ENCODE measurements around the gene CMC4. TPM values are rescaled to one million over a fixed set of nuclear protein-coding genes. Genes with fewer than 3 reads are reported as not detected.

Gene CMC4, protein sequence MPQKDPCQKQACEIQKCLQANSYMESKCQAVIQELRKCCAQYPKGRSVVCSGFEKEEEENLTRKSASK
- 8.7 TPM for polyA plus RNA-seq (2013, experiment 1 of 4)
- 9.7 TPM for polyA plus RNA-seq (2013, experiment 2 of 4)
- polyA plus RNA-seq (2013, experiment 3 of 4), result 9.7 TPM
- polyA plus RNA-seq (2013, experiment 4 of 4), result 12.4 TPM

DNA sequence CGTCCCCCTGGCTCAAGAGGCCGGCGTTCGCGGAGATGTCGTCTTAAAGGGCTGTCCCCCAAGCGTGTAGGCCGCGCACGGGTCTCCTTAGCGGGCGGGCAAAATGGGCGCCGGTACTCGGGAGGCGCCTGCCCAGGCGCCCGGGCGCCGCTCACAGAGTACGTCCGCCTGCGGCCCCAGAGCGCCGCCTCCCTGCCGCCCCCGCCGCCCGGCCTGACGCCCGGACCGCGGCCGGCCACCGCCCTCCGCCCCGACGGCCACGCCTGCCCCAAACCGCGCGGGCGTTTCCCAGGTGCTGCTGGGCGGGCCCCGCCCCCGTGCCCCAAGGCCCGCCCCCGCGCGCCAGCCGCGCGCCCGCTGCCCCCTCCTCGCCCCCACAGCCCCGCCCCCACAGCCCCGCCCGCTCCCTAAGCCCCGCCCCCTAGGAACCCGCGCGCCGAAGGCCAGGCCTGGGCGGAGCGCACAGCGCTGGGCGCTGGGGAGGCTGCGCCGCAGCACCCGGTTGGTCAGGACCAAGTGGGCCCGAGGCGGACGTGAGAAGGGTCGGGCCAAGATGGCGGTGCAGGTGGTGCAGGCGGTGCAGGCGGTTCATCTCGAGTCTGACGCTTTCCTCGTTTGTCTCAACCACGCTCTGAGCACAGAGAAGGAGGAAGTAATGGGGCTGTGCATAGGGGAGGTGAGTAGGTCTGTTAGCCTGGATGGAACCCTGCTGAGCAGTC, at the start of gene CMC4, which contains the start of the genes BRCC3 and MTCP1:
CMC4 (minus strand) TSS at position 162 of the 719 bp plus-strand sequence. CDS start 7,113 bp downstream, outside the sequence.
BRCC3 (plus strand) TSS at position 534 of the 719 bp plus-strand sequence; CDS start at position 554, 20 bp downstream.
MTCP1 (minus strand) TSS at position 162 of the 719 bp plus-strand sequence. CDS start 5,126 bp downstream, outside the sequence.
- Histone ChIP-seq H3K36me3 (ENCODE audit: control insufficient read depth, insufficient read depth, low read length) (peaks cover 3% of the 10 kb centered on the region), H3K4me1 (ENCODE audit: control insufficient read depth, insufficient read depth, low read length) (peaks cover 4% of the 10 kb centered on the region), H3K4me3 (ENCODE audit: insufficient read depth, low read depth, low read length) (peak within 1 kb of the TSS; percentile 65), H3K9me3 (ENCODE audit: control insufficient read depth, low read length) (no peaks in the 10 kb centered on the region), H3K27ac (ENCODE audit: insufficient read depth, low read depth, low read length, poor library complexity, severe bottlenecking) (peak within 1 kb of the TSS; percentile 44), H3K27me3 (ENCODE audit: control insufficient read depth, insufficient read depth, low read length, poor library complexity, severe bottlenecking) (no peaks in the 10 kb centered on the region)
- 0% methylated on average over 55 to 74 of the region's 81 CpGs for WGBS, 2 experiments

DNA sequence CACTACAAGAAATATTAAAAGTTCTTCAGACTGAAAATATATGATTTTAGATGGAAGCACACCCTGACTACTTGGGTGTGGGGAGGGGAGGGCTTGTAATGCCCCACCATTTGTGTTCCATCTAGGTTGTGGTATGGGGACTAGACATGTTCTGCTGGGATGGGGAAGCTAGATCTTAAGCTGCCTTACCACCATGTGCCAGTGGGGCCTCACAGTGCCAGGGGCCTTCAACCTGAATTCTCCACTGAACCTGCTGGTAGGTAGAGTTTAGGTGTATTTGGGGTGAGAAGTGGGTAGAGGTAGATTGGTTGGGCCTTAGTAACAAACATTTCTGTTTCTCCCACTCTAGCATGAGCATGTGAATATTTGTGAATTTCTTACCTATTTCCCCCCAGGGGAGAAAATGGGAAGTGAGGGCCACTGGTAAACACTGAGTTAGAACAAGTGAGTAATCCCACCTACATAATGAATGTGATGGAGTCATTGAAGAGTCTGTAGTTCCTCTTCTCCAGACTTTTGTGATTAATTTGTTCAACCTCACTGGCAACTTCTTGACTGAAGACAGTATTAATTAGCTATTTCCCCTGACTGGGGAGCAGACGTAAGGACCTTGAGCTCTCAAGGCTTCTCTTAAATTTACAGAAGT, 44.4 kb upstream of the CMC4 start:
- WGBS, 2 experiments, result 86 to 96% methylated on average over 1 of the region's 1 CpG
- H3K9me3 ChIP-seq (ENCODE audit: control insufficient read depth, low read length), result no peaks in the 10 kb centered on the region
- H3K4me3 ChIP-seq (ENCODE audit: insufficient read depth, low read depth, low read length), result no peak overlapping the region

GRCh38 chrX:155113097-155113496, 42.2 kb upstream of the CMC4 start:
- 88 to 91% methylated on average over 3 to 4 of the region's 4 CpGs for WGBS, 2 experiments
- no peaks in the 10 kb centered on the region for H3K4me1 ChIP-seq (ENCODE audit: control insufficient read depth, insufficient read depth, low read length)
- no peaks in the 10 kb centered on the region for H3K27me3 ChIP-seq (ENCODE audit: control insufficient read depth, insufficient read depth, low read length, poor library complexity, severe bottlenecking)
- H3K27ac ChIP-seq (ENCODE audit: insufficient read depth, low read depth, low read length, poor library complexity, severe bottlenecking), result no peak overlapping the region
- H3K36me3 ChIP-seq (ENCODE audit: control insufficient read depth, insufficient read depth, low read length), result no peaks in the 10 kb centered on the region
- H3K4me3 ChIP-seq (ENCODE audit: insufficient read depth, low read depth, low read length), result no peak overlapping the region
- H3K9me3 ChIP-seq (ENCODE audit: control insufficient read depth, low read length), result no peaks in the 10 kb centered on the region

More for the DNA sequence above, 44.4 kb upstream of the CMC4 start:
- Histone ChIP-seq H3K4me1 (ENCODE audit: control insufficient read depth, insufficient read depth, low read length) (no peaks in the 10 kb centered on the region), H3K27me3 (ENCODE audit: control insufficient read depth, insufficient read depth, low read length, poor library complexity, severe bottlenecking) (no peaks in the 10 kb centered on the region), H3K36me3 (ENCODE audit: control insufficient read depth, insufficient read depth, low read length) (peaks cover 3% of the 10 kb centered on the region), H3K27ac (ENCODE audit: insufficient read depth, low read depth, low read length, poor library complexity, severe bottlenecking) (no peak overlapping the region)

DNA sequence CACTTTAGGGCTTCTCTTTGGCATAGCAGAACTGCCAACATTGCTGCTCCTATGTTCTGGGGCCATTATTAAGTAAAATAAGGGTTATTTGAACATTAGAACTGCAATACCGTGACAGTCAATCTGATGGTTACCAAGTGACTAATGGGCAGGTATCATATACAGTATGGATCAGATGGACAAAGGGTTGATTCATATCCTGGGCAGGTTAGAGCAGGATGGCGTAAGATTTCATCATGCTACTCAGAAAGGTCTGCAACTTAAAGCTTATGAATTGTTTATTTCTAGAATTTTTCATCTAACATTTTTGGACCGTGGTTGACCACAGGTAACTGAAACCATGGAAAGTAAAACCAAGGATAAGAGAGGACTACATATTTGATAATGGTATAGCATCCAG, 41.2 kb upstream of the CMC4 start:
- WGBS, 2 experiments, result 91 to 97% methylated on average over 2 to 3 of the region's 3 CpGs
- H3K9me3 ChIP-seq (ENCODE audit: control insufficient read depth, low read length), result no peaks in the 10 kb centered on the region
- H3K27ac ChIP-seq (ENCODE audit: insufficient read depth, low read depth, low read length, poor library complexity, severe bottlenecking), result no peak overlapping the region

GRCh38 chrX:155108427-155108826, 37.5 kb upstream of the CMC4 start:
- H3K36me3 ChIP-seq (ENCODE audit: control insufficient read depth, insufficient read depth, low read length), result no peaks in the 10 kb centered on the region
- H3K27me3 ChIP-seq (ENCODE audit: control insufficient read depth, insufficient read depth, low read length, poor library complexity, severe bottlenecking), result no peaks in the 10 kb centered on the region
- no peaks in the 10 kb centered on the region for H3K9me3 ChIP-seq (ENCODE audit: control insufficient read depth, low read length)
- H3K4me3 ChIP-seq (ENCODE audit: insufficient read depth, low read depth, low read length), result no peak overlapping the region
- H3K4me1 ChIP-seq (ENCODE audit: control insufficient read depth, insufficient read depth, low read length), result no peaks in the 10 kb centered on the region
- H3K27ac ChIP-seq (ENCODE audit: insufficient read depth, low read depth, low read length, poor library complexity, severe bottlenecking), result no peak overlapping the region

More for the DNA sequence above, 41.2 kb upstream of the CMC4 start:
- no peaks in the 10 kb centered on the region for H3K4me1 ChIP-seq (ENCODE audit: control insufficient read depth, insufficient read depth, low read length)
- no peaks in the 10 kb centered on the region for H3K36me3 ChIP-seq (ENCODE audit: control insufficient read depth, insufficient read depth, low read length)
- H3K27me3 ChIP-seq (ENCODE audit: control insufficient read depth, insufficient read depth, low read length, poor library complexity, severe bottlenecking), result no peaks in the 10 kb centered on the region
- H3K4me3 ChIP-seq (ENCODE audit: insufficient read depth, low read depth, low read length), result no peak overlapping the region

GRCh38 chrX:155105919-155106318, 35.0 kb upstream of the CMC4 start:
- H3K4me1 ChIP-seq (ENCODE audit: control insufficient read depth, insufficient read depth, low read length), result no peaks in the 10 kb centered on the region
- H3K27ac ChIP-seq (ENCODE audit: insufficient read depth, low read depth, low read length, poor library complexity, severe bottlenecking), result no peak overlapping the region
- H3K36me3 ChIP-seq (ENCODE audit: control insufficient read depth, insufficient read depth, low read length), result no peaks in the 10 kb centered on the region
- H3K27me3 ChIP-seq (ENCODE audit: control insufficient read depth, insufficient read depth, low read length, poor library complexity, severe bottlenecking), result no peaks in the 10 kb centered on the region
- WGBS, 2 experiments, result 88 to 100% methylated on average over 1 of the region's 2 CpGs
- no peak overlapping the region for H3K4me3 ChIP-seq (ENCODE audit: insufficient read depth, low read depth, low read length)
- H3K9me3 ChIP-seq (ENCODE audit: control insufficient read depth, low read length), result no peaks in the 10 kb centered on the region

DNA sequence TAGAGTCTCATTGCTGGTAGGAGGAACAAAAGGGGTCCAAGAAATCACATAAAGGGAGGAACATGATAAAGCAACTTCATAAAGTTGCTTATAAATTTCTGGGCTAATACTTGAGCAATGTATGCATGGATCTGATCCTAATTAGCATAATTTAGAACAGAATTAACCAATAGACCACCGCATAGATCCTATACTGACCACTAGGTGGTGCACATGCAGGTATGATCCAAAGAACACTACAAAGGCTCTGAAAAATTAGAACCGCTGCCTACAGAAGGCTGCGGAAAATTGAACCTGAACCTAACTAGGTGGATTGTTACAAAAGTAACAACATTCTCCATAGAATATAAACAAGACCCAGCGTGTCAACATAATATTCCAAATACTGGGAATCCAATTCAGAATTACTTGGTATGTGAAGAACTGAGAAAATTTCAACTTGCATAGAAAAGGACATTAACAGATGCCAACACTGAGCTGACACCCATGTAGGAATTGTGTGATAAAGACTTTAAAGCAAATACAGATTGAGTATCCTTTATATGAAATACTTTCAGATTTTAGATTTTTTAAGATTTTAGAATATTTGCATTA, 23.6 kb upstream of the CMC4 start:
- no peak overlapping the region for H3K27ac ChIP-seq (ENCODE audit: insufficient read depth, low read depth, low read length, poor library complexity, severe bottlenecking)
- H3K27me3 ChIP-seq (ENCODE audit: control insufficient read depth, insufficient read depth, low read length, poor library complexity, severe bottlenecking), result no peaks in the 10 kb centered on the region
- 75% methylated on average over 4 of the region's 4 CpGs; no CpG with 5 or more reads in 1 of the 2 experiments for WGBS, 2 experiments
- H3K4me1 ChIP-seq (ENCODE audit: control insufficient read depth, insufficient read depth, low read length), result no peaks in the 10 kb centered on the region
- H3K36me3 ChIP-seq (ENCODE audit: control insufficient read depth, insufficient read depth, low read length), result no peaks in the 10 kb centered on the region
- H3K4me3 ChIP-seq (ENCODE audit: insufficient read depth, low read depth, low read length), result no peak overlapping the region
- H3K9me3 ChIP-seq (ENCODE audit: control insufficient read depth, low read length), result no peaks in the 10 kb centered on the region

DNA sequence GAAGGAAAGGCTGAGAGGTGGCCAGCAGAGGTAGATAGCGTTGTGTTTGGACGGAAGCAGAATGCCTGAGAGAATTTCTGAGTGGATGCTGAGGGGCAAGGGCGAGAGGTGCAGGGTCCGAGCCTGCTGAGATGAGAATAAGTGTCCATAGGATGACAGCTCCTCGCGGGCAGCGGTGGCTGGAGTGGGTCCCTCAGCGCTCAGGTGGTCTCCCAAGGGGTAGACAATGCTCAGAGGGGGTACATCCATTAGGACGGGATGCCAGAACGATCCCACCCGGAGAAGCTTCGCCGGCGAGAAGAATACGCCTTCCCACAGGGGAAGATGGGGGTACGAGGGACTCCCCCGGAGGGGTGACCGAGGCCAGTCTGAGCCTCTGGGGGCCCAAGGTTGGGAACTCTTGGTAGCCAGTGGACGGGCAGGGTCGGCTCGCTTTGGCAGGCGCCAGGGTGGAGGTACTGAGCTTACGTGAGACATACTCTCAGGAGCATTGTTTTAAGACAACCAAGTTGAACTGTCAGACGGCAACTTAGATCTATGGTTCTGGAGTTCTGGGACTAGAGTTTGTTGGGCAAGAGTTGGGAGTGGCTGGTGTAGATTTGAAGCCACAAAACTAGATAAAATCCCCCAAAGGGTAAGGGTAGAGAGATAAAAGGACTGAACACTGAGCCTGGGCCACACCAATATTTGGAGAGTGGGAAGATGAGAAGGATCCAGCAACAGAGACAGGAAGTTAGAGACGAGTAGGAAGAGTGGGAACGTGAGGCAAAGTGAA, 16.2 kb upstream of the CMC4 start:
- H3K9me3 ChIP-seq (ENCODE audit: control insufficient read depth, low read length), result no peaks in the 10 kb centered on the region
- WGBS, 2 experiments, result 95 to 96% methylated on average over 26 of the region's 26 CpGs
- no peak overlapping the region for H3K27ac ChIP-seq (ENCODE audit: insufficient read depth, low read depth, low read length, poor library complexity, severe bottlenecking)
- H3K4me3 ChIP-seq (ENCODE audit: insufficient read depth, low read depth, low read length), result no peak overlapping the region
- H3K27me3 ChIP-seq (ENCODE audit: control insufficient read depth, insufficient read depth, low read length, poor library complexity, severe bottlenecking), result no peaks in the 10 kb centered on the region
- H3K4me1 ChIP-seq (ENCODE audit: control insufficient read depth, insufficient read depth, low read length), result no peaks in the 10 kb centered on the region
- H3K36me3 ChIP-seq (ENCODE audit: control insufficient read depth, insufficient read depth, low read length), result peaks cover 5% of the 10 kb centered on the region

DNA sequence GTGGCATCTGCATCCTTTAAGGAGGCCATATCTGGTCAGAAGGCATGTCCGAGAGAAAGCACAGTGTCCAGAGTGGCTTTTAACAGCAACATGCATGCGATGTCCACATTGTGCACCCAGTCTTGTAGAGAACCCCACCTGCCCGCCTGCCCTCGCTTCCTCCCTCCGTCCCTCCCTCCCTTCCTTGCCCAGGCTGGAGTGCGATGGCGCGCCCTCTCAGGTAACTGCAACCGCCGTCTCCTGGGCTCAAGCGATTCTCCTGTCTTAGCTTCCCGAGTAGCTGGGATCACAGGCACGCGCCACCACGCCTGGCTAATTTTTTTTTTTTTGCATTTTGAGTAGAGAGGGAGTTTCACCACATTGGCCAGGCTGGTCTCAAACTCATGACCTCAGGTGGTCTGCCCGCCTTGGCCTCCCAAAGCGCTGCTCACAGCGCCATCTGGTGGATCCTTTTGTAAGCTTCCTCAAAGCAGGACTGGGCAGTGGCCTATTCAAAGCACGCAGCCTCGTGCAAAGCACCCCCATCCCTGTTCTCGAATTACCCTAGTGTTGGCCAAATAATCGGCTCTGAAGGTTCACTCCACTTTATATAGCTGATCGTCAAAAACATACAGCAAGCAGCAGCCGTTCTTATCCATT, 15.4 kb upstream of the CMC4 start:
- H3K36me3 ChIP-seq (ENCODE audit: control insufficient read depth, insufficient read depth, low read length), result peaks cover 5% of the 10 kb centered on the region
- H3K4me1 ChIP-seq (ENCODE audit: control insufficient read depth, insufficient read depth, low read length), result no peaks in the 10 kb centered on the region
- WGBS, 2 experiments, result 81 to 84% methylated on average over 24 of the region's 24 CpGs
- H3K9me3 ChIP-seq (ENCODE audit: control insufficient read depth, low read length), result no peaks in the 10 kb centered on the region
- no peaks in the 10 kb centered on the region for H3K27me3 ChIP-seq (ENCODE audit: control insufficient read depth, insufficient read depth, low read length, poor library complexity, severe bottlenecking)
- no peak overlapping the region for H3K4me3 ChIP-seq (ENCODE audit: insufficient read depth, low read depth, low read length)
- H3K27ac ChIP-seq (ENCODE audit: insufficient read depth, low read depth, low read length, poor library complexity, severe bottlenecking), result no peak overlapping the region

All from ectodermal cell (in vitro differentiated cells).